Aorta (tissue), 5 donors: ENCODE results near the gene KPNA5. TPM values are rescaled to one million over a fixed set of nuclear protein-coding genes. Genes with fewer than 3 reads are reported as not detected.

ENCODE experiments used
- ATAC-seq: fragments of 200-7000 bp; cut with Tn5 transposase; one replicate; pipeline ENCODE4 v1.9.1; 2022; ENCODE audit warnings: moderate library complexity; ENCODE audit not compliant: low FRiP score
- DNase-seq, 2 donors: peaks; one replicate each; pipeline ENCODE4 v3.0.0-alpha.2; 2020
- H3K27ac ChIP-seq, 2 donors: one replicate each; pipeline ENCODE4 v1.5.1; 2013; ENCODE audit warnings: low read length in 2 of 2, mild to moderate bottlenecking in 2 of 2, moderate library complexity in 2 of 2, control low read depth in 1 of 2, inconsistent platforms in 1 of 2, low read depth in 1 of 2
- H3K27me3 ChIP-seq, 2 donors: one replicate each; pipeline ENCODE4 v1.6.1; 2013; ENCODE audit warnings: control low read depth in 1 of 2, low read length in 1 of 2, mild to moderate bottlenecking in 1 of 2, moderate library complexity in 1 of 2; ENCODE audit not compliant: insufficient read depth in 2 of 2, control insufficient read depth in 1 of 2
- H3K36me3 ChIP-seq, 2 donors: one replicate each; pipeline ENCODE4 v1.6.1; 2013; ENCODE audit warnings: control low read depth in 1 of 2, low read length in 1 of 2, mild to moderate bottlenecking in 1 of 2; ENCODE audit not compliant: insufficient read depth in 2 of 2, control insufficient read depth in 1 of 2
- H3K4me1 ChIP-seq, 2 donors: one replicate each; pipeline ENCODE4 v1.6.1; 2013; ENCODE audit warnings: low read length in 2 of 2, control low read depth in 1 of 2, mild to moderate bottlenecking in 1 of 2, moderate library complexity in 1 of 2; ENCODE audit not compliant: insufficient read depth in 2 of 2, control insufficient read depth in 1 of 2
- H3K4me3 ChIP-seq, 2 donors: one replicate each; pipeline ENCODE4 v1.5.1; 2013; ENCODE audit warnings: low read length in 2 of 2, control low read depth in 1 of 2, mild to moderate bottlenecking in 1 of 2
- H3K9me3 ChIP-seq: one replicate; pipeline ENCODE4 v1.6.1; 2013; ENCODE audit warnings: mild to moderate bottlenecking, low read length; ENCODE audit not compliant: control insufficient read depth
- WGBS, 2 donors: extraction: QIAGEN DNeasy Blood & Tissue Kit; methylation state at CpG; one replicate each; pipeline ENCODE4 v1.1.7; 2013; 5-methylcytosine and 5-hydroxymethylcytosine counted together
- intact Hi-C, 2 donors: fragments of 100-400 bp; cut with DNase I; formaldehyde crosslinking; loops; one replicate each; pipeline versions ENCODE4 v1.14.2 to v1.15.0; 2022
- long read RNA-seq, 2 donors: library from polyadenylated mRNA; unstranded; transcript quantifications; one replicate each; pipeline ENCODE4 v2.0.0, GENCODE V29; 2020 to 2021
- polyA plus RNA-seq, 2 donors: library from polyadenylated mRNA; stranded (reverse); fragments of 200-250 nt; gene quantifications; one replicate each; pipeline ENCODE4 v1.2.3, GENCODE V29; 2013
- total RNA-seq, 2 donors: library from RNA; stranded (reverse); fragmentation: NEBNext Ultra II Directional; extraction: Animal tissue kit (Norgen Biotek cat#: 25700); gene quantifications; one replicate each; pipeline ENCODE4 v1.2.1, GENCODE V29; 2021
- donor health status: healthy with polysubstance abuse.
- donor health status: Bipolar disorder and iron deficiency.
- donor health status: DM: no; HTN: no; CAD: no.
- donor health status: DM: no; HTN: no; CAD: no.
- donor health status: DM: yes; HTN: yes; CAD: no.

KPNA5 gene
- total RNA-seq (10 to 100 TPM; 18.9 to 21.7 TPM), polyA plus RNA-seq (1 to 10 TPM; 3.4 to 3.8 TPM)
- long read RNA-seq, donor 1, full-length matches to known transcripts: 4 of 8 reads
- long read RNA-seq, donor 1, partial matches to known transcripts: 0 of 8 reads
- long read RNA-seq, donor 1, other reads (novel, unspliced or antisense): 4 of 8 reads
- long read RNA-seq, donor 2, partial matches to known transcripts: 3 of 9 reads
- long read RNA-seq, donor 2, other reads (novel, unspliced or antisense): 5 of 9 reads

- no peaks in the 10 kb centered on the region for H3K27me3 ChIP-seq
- DNase-seq (peak; percentile 96), ATAC-seq (peak; percentile 98)
- H3K4me3 ChIP-seq: peak within 1 kb of the TSS; percentile 42 to 53
- intact Hi-C loops: no loop called here
- H3K4me1 ChIP-seq: peaks cover 0 to 3% of the 10 kb centered on the region in 2 donors
- WGBS, 2 donors: 0% methylated on average over 59 to 69 of the region's 69 CpGs
- H3K9me3 ChIP-seq: no peaks in the 10 kb centered on the region
- H3K27ac ChIP-seq: peak within 1 kb of the TSS; percentile 8 to 68
- no peaks in the 10 kb centered on the region for H3K36me3 ChIP-seq
Measured at GRCh38 chr6:116680880-116681672, at the start of gene KPNA5. TSS of gene KPNA5 (plus strand) at chr6:116681211. CDS start at chr6:116681335, 124 bp downstream.

GRCh38 chr6:116631379-116631990 lies 49.5 kb upstream of the KPNA5 start:
- Histone ChIP-seq H3K4me1 (no peaks in the 10 kb centered on the region), H3K36me3 (peaks cover 0 to 2% of the 10 kb centered on the region in 2 donors), H3K4me3 (no peak overlapping the region), H3K9me3 (no peaks in the 10 kb centered on the region), H3K27ac (no peak overlapping the region), H3K27me3 (no peaks in the 10 kb centered on the region)
- intact Hi-C loops: no loop called here
- DNase-seq: no peak
- ATAC-seq: no peak
- 77 to 83% methylated on average over 5 of the region's 5 CpGs for WGBS, 2 donors

DNA sequence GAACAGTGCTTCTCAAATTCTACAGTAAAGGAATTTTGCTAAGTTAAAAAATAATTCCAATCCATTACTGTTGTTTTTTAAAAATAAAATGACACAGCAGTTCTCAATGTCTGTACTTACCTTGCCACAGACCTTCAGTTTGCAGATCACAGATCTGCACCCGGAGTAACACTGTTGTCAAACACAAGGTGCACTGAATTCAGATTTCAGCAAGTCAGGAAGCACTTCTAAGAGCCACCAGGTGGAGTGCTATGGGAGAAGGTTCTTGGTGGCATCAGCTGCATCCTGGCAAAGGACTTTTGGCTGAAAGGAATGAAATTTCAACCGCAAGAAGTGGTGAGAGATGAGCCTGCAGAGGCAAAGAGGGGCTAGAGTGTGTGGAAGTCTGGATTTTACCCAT lies 47.3 kb upstream of the KPNA5 start:
- no peak overlapping the region for H3K4me3 ChIP-seq
- no peaks in the 10 kb centered on the region for H3K27me3 ChIP-seq
- H3K27ac ChIP-seq: no peak overlapping the region
- no peaks in the 10 kb centered on the region for H3K9me3 ChIP-seq
- no peak for DNase-seq
- ATAC-seq: no peak
- intact Hi-C loops: no loop called here
- no peaks in the 10 kb centered on the region for H3K36me3 ChIP-seq
- 91% methylated on average over 2 of the region's 2 CpGs for WGBS, 2 donors
- no peaks in the 10 kb centered on the region for H3K4me1 ChIP-seq

- Histone ChIP-seq H3K27ac (no peak overlapping the region), H3K9me3 (no peaks in the 10 kb centered on the region), H3K4me1 (peaks cover 0 to 2% of the 10 kb centered on the region in 2 donors), H3K4me3 (no peak overlapping the region), H3K36me3 (no peaks in the 10 kb centered on the region), H3K27me3 (no peaks in the 10 kb centered on the region)
- no peak for ATAC-seq
- 20 to 24% methylated on average over 5 of the region's 5 CpGs for WGBS, 2 donors
- DNase-seq: no peak
- intact Hi-C loops: no loop called here
Measured at GRCh38 chr6:116648156-116648555, 32.9 kb upstream of the KPNA5 start.

DNA sequence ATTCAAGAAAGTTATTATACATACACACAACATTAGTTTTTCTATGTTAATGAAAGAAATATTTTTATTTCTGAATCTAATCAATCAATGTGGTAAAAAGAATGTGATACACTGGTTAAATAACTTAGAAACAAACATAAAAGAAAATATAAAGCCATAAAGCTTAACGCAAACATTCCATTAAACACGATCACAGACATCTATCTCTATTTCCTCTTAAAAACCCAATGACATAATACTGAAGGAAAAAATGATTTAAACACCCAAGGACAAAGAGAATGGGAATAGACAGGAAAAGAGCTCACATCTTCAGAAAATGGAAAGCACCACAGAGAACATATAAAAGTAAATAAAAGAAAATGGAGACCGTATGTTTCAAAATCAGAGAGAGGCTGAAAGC lies 31.9 kb upstream of the KPNA5 start:
- Histone ChIP-seq H3K27ac (no peak overlapping the region), H3K4me1 (peaks cover 0 to 2% of the 10 kb centered on the region in 2 donors), H3K9me3 (no peaks in the 10 kb centered on the region), H3K27me3 (no peaks in the 10 kb centered on the region), H3K36me3 (no peaks in the 10 kb centered on the region), H3K4me3 (no peak overlapping the region)
- no peak for DNase-seq
- WGBS, 2 donors: 96 to 97% methylated on average over 3 of the region's 3 CpGs
- intact Hi-C loops: no loop called here
- no peak for ATAC-seq

DNA sequence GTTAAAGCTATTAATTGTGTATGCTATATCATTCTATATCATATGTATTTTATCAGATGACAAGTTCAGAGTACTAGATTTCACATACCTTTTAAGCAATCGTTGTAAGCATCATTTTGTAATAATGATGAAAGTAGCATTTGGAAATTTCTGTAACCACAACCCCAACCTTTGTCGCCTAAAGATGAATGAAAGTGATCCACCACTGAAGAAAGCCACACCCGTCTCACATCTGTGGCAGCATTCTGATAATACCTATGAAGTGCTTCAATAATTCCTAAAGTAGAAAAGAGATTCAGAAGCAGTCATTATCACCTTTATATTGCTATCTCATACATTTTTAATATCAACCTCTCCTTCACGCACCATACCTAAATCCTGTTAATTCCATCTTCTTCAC lies 29.1 kb upstream of the KPNA5 start:
- intact Hi-C loops: no loop called here
- Histone ChIP-seq H3K27me3 (no peaks in the 10 kb centered on the region), H3K4me1 (no peaks in the 10 kb centered on the region), H3K9me3 (no peaks in the 10 kb centered on the region), H3K27ac (no peak overlapping the region), H3K36me3 (no peaks in the 10 kb centered on the region), H3K4me3 (no peak overlapping the region)
- ATAC-seq (no peak), DNase-seq (no peak)
- 93 to 94% methylated on average over 4 of the region's 4 CpGs for WGBS, 2 donors

- no peak for ATAC-seq
- intact Hi-C loops: no loop called here
- no peak for DNase-seq
- H3K4me3 ChIP-seq: no peak overlapping the region
- no peaks in the 10 kb centered on the region for H3K27me3 ChIP-seq
- H3K36me3 ChIP-seq: no peaks in the 10 kb centered on the region
- H3K4me1 ChIP-seq: no peaks in the 10 kb centered on the region
- H3K9me3 ChIP-seq: no peaks in the 10 kb centered on the region
- H3K27ac ChIP-seq: no peak overlapping the region
Measured at GRCh38 chr6:116661594-116661993, 19.4 kb upstream of the KPNA5 start.

DNA sequence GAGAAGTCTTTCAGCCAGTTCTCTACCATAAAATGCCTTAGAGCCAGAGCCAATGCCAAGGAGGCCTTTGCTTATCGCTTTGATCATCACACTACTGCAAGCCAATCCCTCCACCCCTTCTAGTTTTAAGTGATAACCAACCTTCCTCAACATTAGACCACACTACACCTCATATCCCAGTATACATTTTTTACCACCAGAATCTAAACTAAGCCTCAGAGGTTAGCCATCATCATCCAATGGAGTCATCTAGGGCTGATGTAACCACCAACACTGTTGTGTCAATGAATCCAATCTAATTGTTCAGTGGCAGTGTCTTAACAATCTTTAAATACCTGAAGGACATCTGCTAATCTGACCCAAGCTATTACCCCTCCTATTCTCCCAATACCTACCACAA lies 18.8 kb upstream of the KPNA5 start:
- ATAC-seq (no peak), DNase-seq (no peak)
- Histone ChIP-seq H3K4me1 (no peaks in the 10 kb centered on the region), H3K9me3 (no peaks in the 10 kb centered on the region), H3K27ac (no peak overlapping the region), H3K36me3 (no peaks in the 10 kb centered on the region), H3K27me3 (no peaks in the 10 kb centered on the region), H3K4me3 (no peak overlapping the region)
- intact Hi-C loops: no loop called here
- WGBS, 2 donors: 96 to 97% methylated on average over 1 of the region's 1 CpG

DNA sequence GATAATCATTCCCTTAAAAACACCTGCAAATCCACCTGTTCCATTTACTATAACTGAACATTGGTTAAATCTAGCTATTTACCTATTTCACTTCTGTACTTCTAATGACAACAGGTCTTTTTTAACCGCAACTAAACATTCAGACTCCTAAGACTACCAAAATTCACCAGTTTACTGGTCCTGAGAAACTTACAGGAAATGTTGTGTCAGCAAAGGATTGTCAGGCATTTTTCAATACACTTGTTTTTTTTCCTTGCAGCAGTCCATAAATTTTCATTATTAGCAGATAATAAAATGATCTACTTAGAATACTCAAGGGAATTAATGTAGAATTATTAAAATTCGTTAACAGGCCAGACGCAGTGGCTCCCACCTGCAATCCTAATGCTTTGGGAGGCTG lies 17.7 kb upstream of the KPNA5 start:
- H3K4me3 ChIP-seq: no peak overlapping the region
- 96% methylated on average over 3 of the region's 3 CpGs for WGBS, 2 donors
- intact Hi-C loops: no loop called here
- H3K27ac ChIP-seq: no peak overlapping the region
- ATAC-seq (no peak), DNase-seq (no peak)
- no peaks in the 10 kb centered on the region for H3K9me3 ChIP-seq
- no peaks in the 10 kb centered on the region for H3K27me3 ChIP-seq
- H3K4me1 ChIP-seq: no peaks in the 10 kb centered on the region
- H3K36me3 ChIP-seq: no peaks in the 10 kb centered on the region
